Stomach (tissue), 9 donors: ENCODE data around the gene EFNB1. TPM values are rescaled to one million over a fixed set of nuclear protein-coding genes. Genes with fewer than 3 reads are reported as not detected.

ENCODE experiments used
- DNase-seq, 2 donors: peaks; one replicate each; pipeline versions ENCODE4 v3.0.0 to v3.0.0-alpha.2; 2013 to 2019
- H3K27ac ChIP-seq, 5 donors: fragments of 200-600 bp in 4 of 5; sonication (generic) in 4 of 5; one replicate each; pipeline ENCODE4 v1.5.1; 2013 to 2019; ENCODE audit warnings: mild to moderate bottlenecking in 1 of 5, moderate library complexity in 1 of 5
- H3K27me3 ChIP-seq, 3 donors: fragments of 200-600 bp; sonication (generic); one replicate each; pipeline ENCODE4 v1.5.1; 2017 to 2019; ENCODE audit warnings: mixed run types in 1 of 3
- H3K36me3 ChIP-seq, 4 donors: fragments of 200-600 bp; sonication (generic); 1 replicate in 3 of 4; 2 replicates in 1 of 4; pipeline ENCODE4 v1.5.1; 2016 to 2019
- H3K4me1 ChIP-seq, 4 donors: fragments of 200-600 bp; sonication (generic); one replicate each; pipeline ENCODE4 v1.5.1; 2016 to 2019
- H3K4me3 ChIP-seq, 4 donors: fragments of 200-600 bp; sonication (generic) in 3 of 4; one replicate each; pipeline ENCODE4 v1.5.1; 2016 to 2019; ENCODE audit warnings: mild to moderate bottlenecking in 1 of 4
- H3K9me3 ChIP-seq, 4 donors: fragments of 200-600 bp; sonication (generic); one replicate each; pipeline ENCODE4 v1.5.1; 2016 to 2019
- EP300 ChIP-seq: sonication (generic); formaldehyde crosslinking; IDR thresholded peaks from one replicate; pipeline ENCODE4 v1.6.1; 2017; ENCODE audit warnings: antibody characterized with exemption
- POLR2A ChIP-seq, 4 donors: fragments of 450-650 bp; IDR thresholded peaks; one replicate each; pipeline ENCODE4 v1.6.1; 2016; ENCODE audit warnings: antibody characterized with exemption in 4 of 4, control low read depth in 2 of 4, mild to moderate bottlenecking in 1 of 4, moderate library complexity in 1 of 4
- POLR2AphosphoS5 ChIP-seq, 3 donors: sonication (generic); formaldehyde crosslinking; IDR thresholded peaks; one replicate each; pipeline ENCODE4 v1.6.1; 2016; ENCODE audit warnings: antibody characterized with exemption in 3 of 3
- WGBS, 5 donors: extraction: QIAGEN DNeasy Blood & Tissue Kit in 3 of 5; methylation state at CpG; one replicate each; pipeline versions ENCODE4 v1.1.5 to v1.1.7; 2013 to 2018; 5-methylcytosine and 5-hydroxymethylcytosine counted together
- intact Hi-C: fragments of 100-400 bp; cut with DNase I; formaldehyde crosslinking; loops from one replicate; pipeline ENCODE4 v1.15.1; 2023; ENCODE audit warnings: low total_unique reads
- polyA plus RNA-seq, 3 donors: library from polyadenylated mRNA; stranded (reverse); fragments of 200-250 nt; gene quantifications; one replicate each; pipeline ENCODE4 v1.2.3, GENCODE V29; 2013
- total RNA-seq, 5 donors: library from RNA; depleted of rRNA; stranded (reverse); fragments of >200 nt; gene quantifications; one replicate each; pipeline versions ENCODE4 v1.1.0 to v1.2.3, GENCODE V29; 2014 to 2016
- TF ChIP-seq, protein P1 (sequence below), 7 experiments: fragments of 450-650 bp in 4 of 7; fragments of 200-600 bp in 3 of 7; sonication (generic) in 3 of 7; IDR thresholded peaks; one replicate each; pipeline ENCODE4 v1.5.1; 2016 to 2019; ENCODE audit warnings: antibody characterized with exemption in 7 of 7, control low read depth in 2 of 7, mild to moderate bottlenecking in 1 of 7
- donor health status: healthy with polysubstance abuse.
- donor health status: Bipolar disorder and iron deficiency.
- donor health status: healthy.

Gene EFNB1
- total and polyA plus RNA-seq, 8 donors: 5.8 to 160 (median 20.0) TPM

DNA sequence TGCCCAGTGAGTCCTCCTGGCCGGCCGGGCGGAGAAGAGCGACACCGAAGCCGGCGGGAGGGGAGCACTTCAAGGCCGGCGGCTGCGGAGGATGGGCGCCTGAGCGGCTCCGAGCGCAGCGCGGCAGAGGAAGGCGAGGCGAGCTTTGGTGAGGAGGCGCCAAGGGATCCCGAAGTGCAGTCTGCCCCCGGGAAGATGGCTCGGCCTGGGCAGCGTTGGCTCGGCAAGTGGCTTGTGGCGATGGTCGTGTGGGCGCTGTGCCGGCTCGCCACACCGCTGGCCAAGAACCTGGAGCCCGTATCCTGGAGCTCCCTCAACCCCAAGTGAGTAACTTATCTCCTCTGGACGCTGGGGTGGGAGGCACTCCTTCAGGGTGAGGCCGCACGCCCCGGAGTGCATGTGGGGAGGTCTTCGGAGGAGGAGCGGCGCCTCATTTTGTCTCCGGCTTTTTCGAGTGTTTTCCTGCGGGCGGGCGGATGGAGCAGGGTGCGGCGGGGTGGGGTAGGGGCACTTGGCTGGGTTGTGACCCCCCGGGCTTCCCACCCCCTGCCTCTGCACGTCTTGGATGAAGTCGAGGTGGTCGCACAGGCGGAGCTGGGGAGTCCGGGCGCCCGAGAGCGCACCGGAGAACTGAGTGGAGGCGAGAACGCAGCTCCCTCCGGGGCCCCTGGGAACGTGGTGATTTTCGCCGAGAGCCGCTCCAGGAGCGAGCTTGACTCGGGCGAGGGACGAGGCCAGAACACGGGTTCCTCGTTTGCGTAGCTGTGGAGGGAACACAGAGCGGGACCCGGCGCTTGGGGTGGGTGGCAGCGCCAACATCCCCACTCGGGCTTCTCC lies 979 bp downstream of the EFNB1 start:
- peak in 1 of 2 donors; percentile 62 for DNase-seq
- Histone ChIP-seq H3K36me3 (no peaks in the 10 kb centered on the region), H3K9me3 (no peaks in the 10 kb centered on the region), H3K4me1 (peaks cover 0 to 55% (median 30%) of the 10 kb centered on the region in 4 donors), H3K27me3 (peaks cover 0 to 4% (median 0%) of the 10 kb centered on the region in 3 donors), H3K4me3 (peak overlapping the region; percentile 64 to 79 (median 70)), H3K27ac (peak overlapping the region; percentile 30 to 87 (median 83))
- WGBS, 5 donors: 0 to 44% (median 14%) methylated on average over 11 to 74 of the region's 74 CpGs
- TF ChIP-seq, protein P1, sequence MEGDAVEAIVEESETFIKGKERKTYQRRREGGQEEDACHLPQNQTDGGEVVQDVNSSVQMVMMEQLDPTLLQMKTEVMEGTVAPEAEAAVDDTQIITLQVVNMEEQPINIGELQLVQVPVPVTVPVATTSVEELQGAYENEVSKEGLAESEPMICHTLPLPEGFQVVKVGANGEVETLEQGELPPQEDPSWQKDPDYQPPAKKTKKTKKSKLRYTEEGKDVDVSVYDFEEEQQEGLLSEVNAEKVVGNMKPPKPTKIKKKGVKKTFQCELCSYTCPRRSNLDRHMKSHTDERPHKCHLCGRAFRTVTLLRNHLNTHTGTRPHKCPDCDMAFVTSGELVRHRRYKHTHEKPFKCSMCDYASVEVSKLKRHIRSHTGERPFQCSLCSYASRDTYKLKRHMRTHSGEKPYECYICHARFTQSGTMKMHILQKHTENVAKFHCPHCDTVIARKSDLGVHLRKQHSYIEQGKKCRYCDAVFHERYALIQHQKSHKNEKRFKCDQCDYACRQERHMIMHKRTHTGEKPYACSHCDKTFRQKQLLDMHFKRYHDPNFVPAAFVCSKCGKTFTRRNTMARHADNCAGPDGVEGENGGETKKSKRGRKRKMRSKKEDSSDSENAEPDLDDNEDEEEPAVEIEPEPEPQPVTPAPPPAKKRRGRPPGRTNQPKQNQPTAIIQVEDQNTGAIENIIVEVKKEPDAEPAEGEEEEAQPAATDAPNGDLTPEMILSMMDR (IDR thresholded peaks at IDR 0.05): no peak
- TF ChIP-seq EP300 (no peak), POLR2AphosphoS5 (IDR thresholded peaks at IDR 0.05) (no peak), POLR2A (IDR thresholded peaks at IDR 0.05) (no peak)
- intact Hi-C loops: loop anchor here (5.0 to 10.0 kb wide), 5 partner anchors 63 to 555 kb away; partner anchors contain the start of gene PJA1

- Histone ChIP-seq H3K36me3 (no peaks in the 10 kb centered on the region), H3K27ac (peak overlapping the region; percentile 30 to 87 (median 83)), H3K4me1 (peaks cover 0 to 58% (median 31%) of the 10 kb centered on the region in 4 donors), H3K9me3 (no peaks in the 10 kb centered on the region), H3K4me3 (peak overlapping the region; percentile 64 to 79 (median 70)), H3K27me3 (peaks cover 0 to 7% (median 0%) of the 10 kb centered on the region in 3 donors)
- 6 to 30% (median 18%) methylated on average over 19 to 29 of the region's 29 CpGs for WGBS, 5 donors
- intact Hi-C loops: loop anchor here (5.0 to 10.0 kb wide), 2 partner anchors 62 to 334 kb away; partner anchors contain the start of gene PJA1
- DNase-seq: peak in 1 of 2 donors; percentile 34
- TF ChIP-seq POLR2AphosphoS5 (IDR thresholded peaks at IDR 0.05): no peak
- TF ChIP-seq POLR2A (IDR thresholded peaks at IDR 0.05): no peak
- TF ChIP-seq, protein P1 (IDR thresholded peaks at IDR 0.05): no peak
- no peak for TF ChIP-seq EP300
Observed at GRCh38 chrX:68830419-68831404, 1.9 kb downstream of the EFNB1 start.

- TF ChIP-seq, protein P1 (IDR thresholded peaks at IDR 0.05): no peak
- TF ChIP-seq POLR2A (IDR thresholded peaks at IDR 0.05) (no peak), POLR2AphosphoS5 (IDR thresholded peaks at IDR 0.05) (no peak), EP300 (no peak)
Observed at GRCh38 chrX:68831405-68832100, 2.7 kb downstream of the EFNB1 start.

More at GRCh38 chrX:68831405-68832100, 2.7 kb downstream of the EFNB1 start:
- H3K4me1 ChIP-seq: peaks cover 0 to 58% (median 31%) of the 10 kb centered on the region in 4 donors
- H3K27me3 ChIP-seq: peaks cover 0 to 7% (median 0%) of the 10 kb centered on the region in 3 donors
- H3K36me3 ChIP-seq: no peaks in the 10 kb centered on the region
- WGBS, 5 donors: 18 to 29% (median 19%) methylated on average over 4 to 7 of the region's 7 CpGs
- H3K9me3 ChIP-seq: no peaks in the 10 kb centered on the region
- H3K27ac ChIP-seq: peak overlapping the region; percentile 15 to 87 (median 83)
- DNase-seq: no peak
- intact Hi-C loops: loop anchor here (5.0 to 10.0 kb wide), 2 partner anchors 61 to 333 kb away; partner anchors contain the start of gene PJA1
- H3K4me3 ChIP-seq: peak overlapping the region; percentile 64 to 79 (median 70)
